NCI-H748 treated with DMSO at 0.1 percent for 48 hours (cell line): ENCODE results near the gene NRP2.

Source experiments
- DNase-seq: peaks from one replicate; lab custom pipeline; 2025; lab: John Stamatoyannopoulos, UW

The NRP2 gene

DNA sequence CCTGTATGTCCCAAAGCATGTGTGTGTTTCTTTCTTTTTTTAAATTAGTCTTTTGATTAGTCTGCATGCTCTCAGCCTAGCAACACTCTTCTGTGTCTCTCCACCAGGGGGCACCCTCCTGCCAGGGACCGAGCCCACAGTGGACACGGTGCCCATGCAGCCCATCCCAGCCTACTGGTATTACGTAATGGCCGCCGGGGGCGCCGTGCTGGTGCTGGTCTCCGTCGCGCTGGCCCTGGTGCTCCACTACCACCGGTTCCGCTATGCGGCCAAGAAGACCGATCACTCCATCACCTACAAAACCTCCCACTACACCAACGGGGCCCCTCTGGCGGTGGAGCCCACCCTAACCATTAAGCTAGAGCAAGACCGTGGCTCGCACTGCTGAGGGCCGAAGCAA lies 93.8 kb downstream of the NRP2 start:
- no peak for DNase-seq

DNA sequence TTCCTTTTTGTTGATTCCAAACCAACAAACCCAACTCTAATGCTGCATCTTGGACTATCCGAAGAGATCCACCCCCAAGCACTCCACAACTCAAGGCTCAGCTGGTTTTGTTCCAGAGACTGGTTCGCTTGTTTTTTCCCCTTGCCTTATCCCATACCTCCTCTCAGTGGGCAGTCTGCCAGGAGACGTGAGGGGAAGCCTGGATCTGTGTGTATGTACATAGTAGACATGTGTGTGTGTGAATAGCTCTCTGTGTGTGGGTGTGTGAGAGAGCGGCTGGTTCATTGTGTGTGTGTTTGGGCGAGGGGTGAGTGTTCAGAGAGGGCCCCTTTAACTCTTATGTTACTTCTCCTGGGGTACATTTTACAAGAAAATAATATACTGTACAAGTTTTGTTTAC lies 94.4 kb downstream of the NRP2 start:
- peak; percentile 84 for DNase-seq

DNA sequence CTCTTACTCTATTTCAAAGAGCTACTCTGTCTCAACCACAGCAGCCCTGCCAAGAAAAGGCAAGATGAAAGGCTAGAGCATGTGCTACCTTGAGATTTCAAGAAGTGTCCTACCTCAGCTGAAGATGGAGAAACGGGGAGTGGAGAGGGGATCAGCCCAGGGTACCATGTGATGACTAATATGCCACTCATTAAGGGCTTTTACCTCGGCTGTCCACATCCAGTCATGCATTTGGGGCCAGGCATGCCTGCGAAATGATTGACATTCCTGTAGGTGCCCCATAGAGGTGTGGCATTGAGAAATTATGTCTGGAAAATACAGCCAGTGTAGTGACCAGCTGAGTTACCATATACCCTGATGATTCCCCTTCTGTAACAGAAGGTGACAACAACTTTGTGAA lies 96.1 kb downstream of the NRP2 start:
- no peak for DNase-seq

DNA sequence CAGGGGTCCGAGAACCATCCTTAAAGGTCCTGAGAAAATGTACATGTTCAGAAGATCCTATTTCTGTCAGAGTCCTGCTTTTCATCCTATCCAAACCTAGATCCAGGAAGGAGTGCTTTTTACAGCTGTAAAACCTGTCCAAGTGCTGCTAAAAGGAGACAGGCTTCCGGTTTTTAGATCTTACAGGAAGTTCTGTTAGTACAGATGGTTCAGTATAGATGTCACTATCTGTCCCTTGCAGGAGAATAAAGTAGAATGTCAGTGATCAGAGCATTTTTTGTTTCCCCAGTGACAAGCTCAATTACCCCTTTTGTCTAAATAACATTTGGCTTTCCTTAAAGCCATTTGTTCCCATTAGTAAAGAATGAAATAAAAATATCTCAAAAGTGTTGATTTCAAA lies 98.3 kb downstream of the NRP2 start:
- DNase-seq, result no peak

DNA sequence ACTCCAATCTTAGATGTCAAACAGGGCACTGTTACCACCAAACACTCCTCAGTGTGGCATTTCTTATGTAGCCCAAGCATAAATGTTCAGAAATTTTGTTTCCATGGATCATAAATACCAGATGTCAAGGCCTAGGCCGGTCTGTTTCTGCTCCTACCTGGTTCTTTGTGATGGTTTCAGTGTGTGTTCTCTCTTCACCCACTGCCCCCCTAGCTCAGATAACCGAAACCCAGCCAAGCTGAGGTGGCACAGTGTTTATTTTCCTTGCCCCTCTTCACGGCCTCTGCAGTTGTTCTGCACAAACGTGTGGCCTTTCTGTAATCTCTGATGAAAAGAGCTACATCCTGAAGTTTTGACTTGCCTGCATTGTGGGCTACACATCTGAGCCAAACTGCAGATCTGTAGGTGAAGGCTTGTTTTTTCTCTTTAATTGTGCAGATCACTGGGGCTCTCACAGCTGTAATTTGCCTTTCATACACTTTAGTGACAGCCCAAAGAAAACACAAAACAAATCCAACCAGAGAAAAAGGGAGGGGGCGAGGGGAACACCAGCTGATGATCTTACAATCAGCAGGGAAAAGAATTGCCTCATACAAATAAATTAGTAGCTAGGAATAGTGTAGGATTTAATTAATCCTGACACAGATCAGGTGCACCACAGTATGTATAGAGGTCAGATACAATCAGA lies 99.1 kb downstream of the NRP2 start:
- no peak for DNase-seq

DNA sequence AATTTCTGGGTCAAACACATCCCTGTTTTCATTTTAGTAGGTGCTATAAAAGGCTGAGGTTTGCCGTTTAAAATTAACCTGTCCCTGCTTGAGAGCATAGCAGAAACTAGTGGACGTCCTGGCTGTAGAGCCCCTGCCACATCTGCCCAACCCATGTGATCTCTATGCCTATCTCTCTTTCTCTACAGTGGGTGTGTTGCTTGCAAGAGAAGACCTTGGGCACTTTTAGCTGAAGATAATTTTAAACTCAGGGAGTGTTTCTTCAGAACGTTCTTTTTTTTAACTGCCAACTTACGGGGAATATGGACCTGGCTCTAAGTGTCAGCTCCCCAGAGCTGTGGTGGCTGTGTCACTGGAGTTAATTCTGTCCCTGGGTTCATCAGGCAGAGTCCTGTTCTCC lies 100.6 kb downstream of the NRP2 start:
- DNase-seq, result no peak

DNA sequence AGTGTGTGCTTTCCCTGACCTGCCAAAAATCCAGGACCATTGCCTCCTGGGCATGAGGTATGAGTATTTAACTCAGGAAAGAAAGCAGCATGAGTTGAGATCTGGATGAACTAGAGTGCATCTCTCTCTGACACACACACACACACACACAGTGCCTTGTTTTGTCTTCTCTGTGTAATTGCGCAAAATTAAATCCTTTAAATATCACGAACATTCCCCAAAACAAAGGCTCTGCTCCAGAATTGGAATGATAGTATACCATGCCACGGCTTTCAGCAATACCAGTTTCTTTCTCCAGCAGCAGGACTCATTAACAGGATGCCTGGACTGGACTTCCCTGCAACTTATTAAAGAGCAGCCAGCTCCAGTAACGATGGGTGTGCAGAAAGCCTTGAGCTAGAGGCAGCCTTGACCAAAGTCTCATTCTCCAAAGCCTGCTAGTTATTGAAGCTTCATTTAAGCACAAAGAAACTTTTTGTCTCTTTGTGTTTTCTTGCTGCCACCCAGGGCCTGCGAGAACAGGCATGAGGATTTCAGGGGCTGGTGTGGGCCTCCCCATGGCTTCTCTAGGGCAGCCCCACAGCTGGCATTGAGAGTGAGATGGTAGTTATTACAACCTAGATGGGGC lies 101.7 kb downstream of the NRP2 start:
- no peak for DNase-seq

DNA sequence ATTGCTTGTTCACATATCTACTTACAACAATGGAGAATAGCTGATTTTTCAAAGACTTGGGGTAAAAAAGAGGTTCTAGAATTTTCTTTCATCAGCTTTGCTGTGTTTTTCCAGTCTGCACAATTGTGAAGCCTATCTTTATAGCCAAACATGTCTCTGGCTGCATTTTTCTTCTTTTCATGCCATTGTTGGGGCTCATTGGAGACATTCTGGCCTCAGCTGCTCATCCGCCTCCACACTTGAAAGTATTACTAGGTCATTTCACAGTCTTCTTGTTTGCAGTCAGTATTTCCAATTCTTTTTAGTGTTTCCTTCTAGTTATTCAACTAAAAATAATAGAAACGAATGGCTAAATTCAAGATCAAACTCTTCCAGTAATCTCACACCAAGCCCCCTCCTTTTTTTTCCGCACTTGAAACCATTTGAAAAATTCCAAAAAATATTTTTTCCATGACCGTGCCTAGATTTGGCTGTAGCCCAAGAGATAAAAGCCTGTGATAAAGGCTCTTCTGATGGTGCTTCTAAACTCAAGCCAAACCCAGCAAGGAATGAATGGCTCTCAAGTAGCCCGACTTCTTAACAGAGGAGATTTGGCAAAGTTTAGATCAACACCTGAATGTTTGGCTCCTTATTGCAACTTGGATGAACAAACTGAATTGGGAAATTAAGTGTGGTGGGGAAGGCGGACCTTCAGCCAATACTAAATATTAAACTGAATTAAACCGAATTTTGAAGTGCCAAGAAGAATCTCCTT lies 103.4 kb downstream of the NRP2 start:
- no peak for DNase-seq

DNA sequence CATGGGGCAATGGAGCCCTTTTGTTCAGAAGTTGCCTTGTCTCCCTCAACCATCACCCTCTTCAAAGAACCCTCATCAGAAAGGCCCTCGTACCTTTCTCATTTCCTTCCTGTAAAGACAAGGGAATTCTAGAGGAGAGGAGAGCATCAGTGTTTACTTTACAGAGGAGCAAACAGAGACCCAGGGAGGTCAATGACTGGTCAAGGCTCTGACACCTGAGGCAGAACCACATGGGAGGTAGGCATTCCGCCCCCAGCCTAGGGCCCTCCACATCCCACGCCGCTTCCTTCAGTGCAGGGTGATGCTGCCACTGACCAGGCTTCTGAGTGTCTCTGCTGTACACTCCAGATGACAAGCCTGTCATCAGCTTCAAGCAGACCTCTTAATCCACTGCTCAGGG lies 104.7 kb downstream of the NRP2 start:
- no peak for DNase-seq

DNA sequence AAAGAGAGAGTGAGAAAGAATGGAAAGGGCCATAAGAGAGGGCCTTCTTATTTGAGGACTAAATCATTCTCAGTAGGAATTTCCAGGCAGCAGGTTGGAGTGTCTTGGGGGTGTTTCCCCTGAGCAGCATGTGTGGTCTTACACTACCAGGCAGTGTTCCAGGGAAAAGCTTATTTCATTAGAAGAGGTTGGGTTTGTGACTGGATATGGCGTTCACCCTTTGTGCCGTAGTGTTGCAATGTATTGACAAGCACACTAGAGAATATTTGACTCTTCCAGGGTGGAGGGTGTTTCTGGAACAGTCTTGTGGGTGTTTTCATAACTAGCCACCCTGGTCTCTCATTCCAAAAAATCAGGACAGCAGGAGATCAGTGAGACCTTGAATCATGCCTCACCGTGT lies 105.5 kb downstream of the NRP2 start:
- no peak for DNase-seq

DNA sequence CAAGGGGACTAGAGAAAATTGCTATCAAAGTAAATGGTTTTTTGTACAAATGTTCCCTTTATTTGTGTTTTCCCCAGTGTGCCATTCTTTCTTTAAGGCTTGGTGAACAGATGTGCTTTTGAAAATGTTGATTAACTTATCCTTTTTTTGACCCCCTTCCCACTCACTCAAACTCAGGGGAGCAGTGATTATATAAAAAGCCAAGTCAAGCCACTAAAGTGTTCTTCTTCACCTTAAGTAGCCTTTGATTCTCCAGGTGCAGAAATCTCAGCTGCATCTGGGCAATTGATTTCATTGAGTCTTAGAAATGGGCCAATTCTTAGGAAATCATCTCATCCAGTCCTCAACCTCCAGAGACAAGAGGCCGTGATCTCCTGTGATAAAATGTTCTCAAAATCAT lies 107.6 kb downstream of the NRP2 start:
- no peak for DNase-seq

DNA sequence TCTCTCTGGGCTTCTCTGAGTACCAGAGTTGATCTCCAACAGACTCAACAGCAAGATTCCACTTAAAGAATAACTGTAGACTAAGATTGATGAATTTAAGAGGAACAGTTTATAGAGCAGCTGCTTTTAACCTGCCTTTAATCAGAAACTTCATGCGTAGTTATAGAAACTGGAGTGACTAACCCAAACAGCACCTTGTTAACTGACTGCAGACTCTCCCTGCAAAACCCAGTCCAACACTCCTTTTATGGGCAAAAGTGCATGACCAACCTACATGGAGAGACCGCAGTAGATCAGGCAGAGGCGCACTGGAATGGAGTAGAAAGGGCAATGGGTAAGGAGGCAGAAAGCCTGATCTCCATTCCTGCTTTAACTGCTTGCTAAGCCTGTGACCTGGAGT lies 110.6 kb downstream of the NRP2 start:
- DNase-seq, result no peak

DNA sequence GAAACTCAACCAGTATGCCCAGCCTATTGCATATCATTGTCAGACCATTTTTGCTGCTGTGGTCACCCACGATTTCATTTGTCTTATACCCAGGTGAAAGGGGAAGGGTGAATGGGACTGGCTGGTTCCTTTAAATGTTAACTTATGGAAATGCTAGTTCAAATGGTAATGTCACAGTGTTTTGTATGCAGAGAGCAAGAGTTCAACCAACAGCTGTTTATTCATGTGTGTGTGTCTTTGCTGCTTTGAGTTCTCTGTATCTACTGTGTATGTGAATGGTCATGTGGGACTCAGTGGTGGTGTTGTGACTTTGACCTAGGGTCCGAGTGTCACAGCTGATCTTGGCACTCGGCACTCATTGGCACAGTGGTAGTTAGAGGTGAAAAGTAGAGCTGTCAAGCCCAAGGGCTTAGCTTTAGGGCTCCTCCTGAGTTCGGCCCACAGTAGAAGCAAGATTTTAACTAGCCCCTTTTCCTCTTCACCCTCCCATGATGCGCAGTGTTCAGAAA lies 114.6 kb downstream of the NRP2 start:
- no peak for DNase-seq

DNA sequence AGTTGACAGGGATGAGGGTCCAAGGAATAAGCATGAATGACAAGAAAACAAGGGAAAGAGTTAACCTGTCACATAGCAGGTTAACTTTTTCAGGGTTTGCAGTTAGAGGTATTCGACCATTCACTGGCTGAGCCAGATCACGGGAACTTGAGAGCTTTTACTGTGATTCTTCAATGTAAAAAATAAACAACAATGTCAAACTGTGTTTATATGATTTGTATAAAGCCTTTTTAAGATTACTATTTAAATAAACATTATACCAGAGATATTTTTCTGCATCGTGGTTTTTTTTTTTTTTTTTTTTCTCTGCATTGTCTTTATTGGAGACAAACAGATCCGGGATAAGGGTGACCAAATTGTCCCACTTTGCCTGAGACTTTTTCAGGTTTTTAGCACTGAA lies 115.6 kb downstream of the NRP2 start:
- DNase-seq, result no peak

DNA sequence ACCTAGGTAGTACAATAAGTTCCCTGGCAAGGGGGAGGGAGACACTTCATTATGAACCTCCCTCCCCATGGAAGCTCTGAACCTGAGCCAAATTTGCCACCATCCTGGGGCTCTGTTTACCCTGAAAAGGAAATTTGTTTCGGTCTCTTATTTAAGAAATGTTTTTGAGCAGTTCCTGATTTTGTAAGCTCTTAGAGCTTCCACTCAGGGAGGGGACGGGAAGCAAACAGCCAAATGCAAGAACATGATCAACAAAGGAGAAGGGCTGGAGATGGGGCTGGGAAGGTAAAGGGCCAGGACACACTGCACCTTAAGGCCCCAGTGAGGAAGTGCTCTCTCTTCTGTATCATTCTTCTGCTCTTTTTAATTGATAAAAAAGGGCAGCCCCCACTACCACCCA lies 117.9 kb downstream of the NRP2 start:
- no peak for DNase-seq

DNA sequence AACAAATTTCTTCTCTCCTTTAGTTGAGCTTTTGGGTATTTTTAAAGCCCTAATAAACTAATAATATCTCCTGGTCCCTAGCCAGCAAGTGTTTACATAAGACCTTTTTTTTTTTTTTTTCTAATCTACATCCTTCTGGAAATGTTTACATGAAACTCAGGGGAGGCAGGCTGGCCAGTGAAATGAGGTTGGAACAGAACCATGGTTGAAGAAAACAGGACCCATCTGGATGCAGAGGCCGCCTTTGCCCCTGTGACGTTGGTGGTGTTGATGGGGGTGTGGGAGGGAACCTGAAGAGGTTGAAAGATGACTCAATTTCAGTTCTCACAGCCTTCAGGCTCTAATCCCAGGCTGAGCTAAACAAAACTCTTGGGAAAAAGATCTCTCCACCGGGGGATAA lies 118.5 kb downstream of the NRP2 start:
- no peak for DNase-seq

DNA sequence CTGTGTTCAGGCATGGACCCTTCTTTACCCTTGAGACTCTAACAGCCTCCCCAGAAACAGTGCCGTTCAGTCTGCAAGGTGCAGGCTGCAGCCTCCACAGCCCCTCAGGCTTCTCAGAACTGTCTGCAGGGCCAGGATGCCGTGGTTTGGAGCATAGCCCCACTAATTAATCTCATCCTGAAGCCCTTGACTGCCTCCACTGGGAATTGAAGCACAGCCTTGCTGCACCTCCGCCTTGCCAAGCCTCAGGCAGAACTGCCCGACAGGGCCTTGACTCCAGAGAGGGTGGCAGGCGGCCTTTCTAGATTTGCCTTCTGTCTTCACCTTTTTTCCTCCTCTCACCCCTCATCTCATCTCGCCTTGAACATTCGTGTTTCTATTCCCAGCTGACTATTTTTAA lies 119.8 kb downstream of the NRP2 start:
- no peak for DNase-seq

DNA sequence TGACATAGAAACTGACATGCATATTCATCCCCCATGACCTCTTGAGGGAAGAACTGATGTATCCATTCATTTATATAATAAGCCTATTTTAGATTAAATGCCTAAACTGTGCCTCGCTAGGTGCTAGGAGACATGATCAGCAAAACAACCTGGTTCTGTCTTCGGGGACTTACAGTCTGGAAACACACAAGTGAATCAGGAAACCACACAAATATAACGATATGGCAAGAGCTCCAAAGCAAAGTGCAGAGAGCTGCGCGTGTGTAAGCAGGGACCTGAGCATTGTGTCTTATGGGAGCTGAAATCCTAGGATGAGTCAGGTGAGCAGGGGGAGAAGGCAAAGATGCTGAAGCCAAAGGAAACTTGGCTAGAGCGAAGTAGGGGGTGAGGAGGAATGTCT lies 120.6 kb downstream of the NRP2 start:
- no peak for DNase-seq

DNA sequence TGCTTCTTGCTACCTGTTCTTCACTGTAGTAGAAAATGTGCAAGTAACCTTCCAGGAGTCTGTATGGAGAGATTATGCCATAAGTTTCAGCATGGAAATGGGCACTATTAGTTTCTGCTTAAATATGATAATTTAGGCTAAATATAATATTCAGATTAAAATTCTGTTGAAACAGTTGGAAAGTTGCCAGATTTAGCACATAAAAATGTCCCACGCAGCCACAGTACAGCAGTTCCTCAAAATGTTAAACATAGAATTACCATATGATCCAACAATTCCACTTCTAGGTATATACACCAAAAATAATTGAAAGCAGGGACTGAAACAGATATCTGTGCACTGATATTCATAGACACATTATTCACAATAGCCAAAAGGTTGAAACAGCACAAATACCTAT lies 121.2 kb downstream of the NRP2 start:
- no peak for DNase-seq

DNA sequence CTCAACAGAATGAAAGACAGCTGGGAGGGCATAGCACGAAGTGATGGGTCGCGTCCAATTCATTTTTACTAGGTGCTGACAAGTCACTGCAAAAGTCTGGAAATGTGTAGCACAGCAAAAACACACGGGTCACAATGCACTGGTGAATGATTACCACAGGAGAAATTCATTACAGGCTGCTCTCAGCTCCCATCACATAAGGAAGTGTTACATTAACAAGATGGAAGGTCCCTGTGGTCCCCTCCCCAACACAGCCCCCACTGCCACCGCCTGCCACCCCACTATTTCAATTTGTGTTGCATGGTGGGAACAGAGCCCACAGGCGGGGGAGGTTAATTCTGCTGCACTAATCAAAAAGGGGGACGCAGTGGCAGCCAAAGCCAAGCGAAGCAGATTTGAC lies 122.8 kb downstream of the NRP2 start:
- DNase-seq, result no peak

DNA sequence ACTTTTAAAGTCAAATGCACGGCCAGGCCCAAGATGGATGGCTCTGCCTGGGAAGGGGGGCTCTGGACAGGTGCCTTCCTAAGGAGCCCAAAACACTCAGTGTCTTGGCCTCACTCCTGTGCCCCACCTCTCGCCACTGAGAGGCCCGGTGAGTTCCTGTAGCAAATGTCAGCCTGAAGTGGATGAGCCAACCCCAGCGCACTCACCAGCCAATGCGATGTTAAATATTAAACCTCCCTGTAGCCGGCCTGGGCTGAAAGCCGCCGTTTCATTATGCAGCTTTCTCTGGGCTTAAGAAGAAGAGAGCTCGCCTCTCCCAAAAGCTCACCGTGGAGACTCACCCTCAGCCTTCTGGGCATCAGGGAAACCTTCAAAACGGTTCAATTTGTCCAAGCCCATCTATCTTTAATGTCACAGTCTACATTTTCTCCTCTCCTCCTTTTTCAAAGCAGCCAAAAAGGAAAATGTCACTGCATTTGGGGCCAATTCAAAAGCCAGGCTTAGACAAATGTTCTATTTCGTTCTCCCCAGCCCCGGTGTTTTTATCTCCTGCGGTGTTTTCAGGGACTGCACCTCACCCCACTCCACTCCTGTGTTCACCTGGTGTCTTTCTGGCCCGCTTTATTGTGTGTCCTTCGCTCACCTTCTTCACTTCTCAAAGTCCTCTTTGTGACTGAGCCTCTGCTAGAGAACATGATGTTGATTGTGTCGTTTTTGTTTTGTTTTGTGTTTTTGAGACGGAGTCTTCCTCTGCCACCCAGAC lies 124.0 kb downstream of the NRP2 start:
- DNase-seq, result no peak

DNA sequence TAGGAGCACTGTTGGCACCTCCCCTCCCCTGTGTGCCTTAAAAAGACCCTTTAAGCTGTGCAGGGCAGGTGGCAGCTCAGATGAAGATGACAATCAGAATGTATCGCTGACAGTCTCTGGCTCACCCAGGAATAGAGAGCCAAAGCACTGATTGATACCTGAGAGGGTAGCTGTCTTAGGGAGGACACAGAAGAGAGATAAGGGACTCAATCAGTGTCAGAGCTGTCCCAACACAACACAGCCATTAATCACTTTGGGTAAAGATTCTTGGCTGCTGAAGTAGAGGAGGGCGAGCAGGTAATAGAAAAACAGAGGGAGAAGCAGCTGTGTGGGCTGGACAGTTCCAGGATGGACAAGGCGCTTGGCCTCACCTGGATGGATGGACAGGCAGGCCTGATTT lies 124.9 kb downstream of the NRP2 start:
- DNase-seq, result no peak

DNA sequence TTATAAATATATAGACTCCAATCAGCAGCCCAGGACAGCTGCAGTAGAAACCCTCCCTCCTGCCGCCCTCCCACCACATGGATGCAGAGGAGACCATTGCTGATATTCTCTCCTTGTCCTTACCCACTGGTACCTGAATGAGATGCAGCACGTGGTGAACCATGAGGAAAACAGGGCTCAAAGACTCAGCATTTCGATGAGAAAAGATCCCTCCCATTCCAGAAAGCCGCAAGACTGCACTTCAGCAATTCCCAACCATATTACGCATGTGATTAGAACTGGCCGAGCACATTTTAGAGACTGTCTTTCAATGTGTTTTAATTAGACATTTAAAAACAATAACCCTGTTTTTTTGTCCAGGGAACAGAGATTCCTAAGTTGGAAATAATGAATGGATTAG lies 125.5 kb downstream of the NRP2 start:
- no peak for DNase-seq
